Fibroblast of lung (primary cell): ENCODE results near the gene CMTR1. TPM values are rescaled to one million over a fixed set of nuclear protein-coding genes. Genes with fewer than 3 reads are reported as not detected.

ENCODE experiments used
- DNase-seq, 2 donors: peaks; one replicate each; pipeline versions ENCODE4 v3.0.0 to v3.0.0-alpha.2; 2010; ENCODE audit warnings: low read depth in 2 of 2
- H2AFZ ChIP-seq: 2 replicates; pipeline ENCODE4 v1.5.1; 2012; ENCODE audit warnings: low read length, control low read depth, inconsistent platforms
- H3K27ac ChIP-seq: 2 replicates; pipeline ENCODE4 v1.5.1; 2011; ENCODE audit warnings: low read length, control low read depth; ENCODE audit not compliant: insufficient read depth
- H3K27me3 ChIP-seq: 2 replicates; pipeline ENCODE4 v1.5.1; 2011; ENCODE audit warnings: mild to moderate bottlenecking, low read length; ENCODE audit not compliant: control insufficient read depth, insufficient read depth
- H3K36me3 ChIP-seq: 2 replicates; pipeline ENCODE4 v1.5.1; 2011; ENCODE audit warnings: low read length; ENCODE audit not compliant: control insufficient read depth, insufficient read depth
- H3K4me1 ChIP-seq: 2 replicates; pipeline ENCODE4 v1.5.1; 2011; ENCODE audit warnings: low read length; ENCODE audit not compliant: control insufficient read depth, insufficient read depth; ENCODE audit errors: extremely low read depth
- H3K4me2 ChIP-seq: 2 replicates; pipeline ENCODE4 v1.5.1; 2011; ENCODE audit warnings: low read length, control low read depth; ENCODE audit not compliant: insufficient read depth; ENCODE audit errors: extremely low read depth
- H3K4me3 ChIP-seq, 4 experiments: fragments of 200-600 bp in 1 of 4; sonication (generic) in 1 of 4; replicated peaks in 1 of 4; 2 replicates each; pipeline ENCODE4 v1.5.1; 2011 to 2016; ENCODE audit warnings: low read length in 4 of 4, low read depth in 3 of 4, mild to moderate bottlenecking in 3 of 4, control low read depth in 2 of 4, inconsistent platforms in 1 of 4, mixed read lengths in 1 of 4; ENCODE audit not compliant: insufficient read depth in 1 of 4; ENCODE audit errors: control extremely low read depth in 1 of 4
- H3K79me2 ChIP-seq: 2 replicates; pipeline ENCODE4 v1.5.1; 2012; ENCODE audit warnings: mild to moderate bottlenecking, low read length, inconsistent platforms; ENCODE audit not compliant: control insufficient read depth, insufficient read depth
- H3K9ac ChIP-seq: 2 replicates; pipeline ENCODE4 v1.5.1; 2011; ENCODE audit warnings: mild to moderate bottlenecking, low read length, control low read depth; ENCODE audit not compliant: insufficient read depth
- H3K9me3 ChIP-seq: 2 replicates; pipeline ENCODE4 v1.5.1; 2012; ENCODE audit warnings: low read depth, low read length; ENCODE audit not compliant: control insufficient read depth, insufficient read depth
- H4K20me1 ChIP-seq: 2 replicates; pipeline ENCODE4 v1.5.1; 2011; ENCODE audit warnings: low read length; ENCODE audit not compliant: control insufficient read depth, insufficient read depth; ENCODE audit errors: extremely low read depth
- EZH2 ChIP-seq: IDR thresholded peaks from 2 replicates; pipeline ENCODE4 v1.5.1; 2012; ENCODE audit warnings: low read length, control low read depth, mild to moderate bottlenecking; ENCODE audit errors: missing control alignments
- polyA plus RNA-seq, 2 donors: library from polyadenylated mRNA; depleted of rRNA in 1 of 2; stranded (reverse) in 1 of 2; unstranded in 1 of 2; fragments of >200 nt; gene quantifications; 2 replicates each; pipeline ENCODE4 v1.2.1, GENCODE V29; 2011 to 2012; ENCODE audit warnings: missing spikeins in 1 of 2
- total RNA-seq: library from RNA; depleted of rRNA; stranded (reverse); fragments of >200 nt; gene quantifications from 2 replicates; pipeline ENCODE4 v1.2.1, GENCODE V29; 2014
- TF ChIP-seq, protein P1 (sequence below), 2 donors: IDR thresholded peaks in 1 of 2; conservative IDR thresholded peaks in 1 of 2; 1 replicate in 1 of 2; 2 replicates in 1 of 2; pipeline ENCODE4 v1.5.1; 2011 to 2012; ENCODE audit warnings: low read length in 2 of 2, control low read depth in 1 of 2, inconsistent platforms in 1 of 2, low read depth in 1 of 2, mild to moderate bottlenecking in 1 of 2

The CMTR1 gene
- total and polyA plus RNA-seq, 2 donors (not counting 1 experiment from before 2014, with no cell fraction given) = 27.0 to 44.8 TPM

DNA sequence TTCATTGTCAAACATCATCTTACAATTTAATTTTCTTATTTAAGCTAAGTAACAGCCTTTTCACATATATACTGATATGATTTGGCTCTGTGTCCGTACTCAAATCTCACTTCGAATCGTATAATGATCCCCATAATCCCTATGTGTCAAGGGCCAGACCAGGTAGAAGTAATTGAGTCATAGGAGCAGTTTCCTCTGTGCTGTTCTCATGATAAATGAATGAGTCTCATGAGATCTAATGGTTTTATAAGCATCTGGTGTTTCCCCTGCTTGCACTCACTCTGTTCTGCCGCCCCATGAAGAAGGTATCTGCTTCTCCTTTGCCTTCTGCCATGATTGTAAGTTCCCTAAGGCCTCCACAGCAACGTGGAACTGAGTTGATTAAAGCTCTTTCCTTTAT, 25.1 kb upstream of the CMTR1 start:
- Histone ChIP-seq H3K79me2 (no peaks in the 10 kb centered on the region), H3K36me3 (no peaks in the 10 kb centered on the region), H3K4me1 (no peaks in the 10 kb centered on the region), H3K4me3 (no peak overlapping the region), H3K9ac (no peak overlapping the region), H4K20me1 (no peaks in the 10 kb centered on the region), H3K27ac (no peak overlapping the region), H3K9me3 (no peaks in the 10 kb centered on the region), H3K27me3 (no peaks in the 10 kb centered on the region), H3K4me2 (no peak overlapping the region), H2AFZ (no peak overlapping the region)
- TF ChIP-seq, protein P1, sequence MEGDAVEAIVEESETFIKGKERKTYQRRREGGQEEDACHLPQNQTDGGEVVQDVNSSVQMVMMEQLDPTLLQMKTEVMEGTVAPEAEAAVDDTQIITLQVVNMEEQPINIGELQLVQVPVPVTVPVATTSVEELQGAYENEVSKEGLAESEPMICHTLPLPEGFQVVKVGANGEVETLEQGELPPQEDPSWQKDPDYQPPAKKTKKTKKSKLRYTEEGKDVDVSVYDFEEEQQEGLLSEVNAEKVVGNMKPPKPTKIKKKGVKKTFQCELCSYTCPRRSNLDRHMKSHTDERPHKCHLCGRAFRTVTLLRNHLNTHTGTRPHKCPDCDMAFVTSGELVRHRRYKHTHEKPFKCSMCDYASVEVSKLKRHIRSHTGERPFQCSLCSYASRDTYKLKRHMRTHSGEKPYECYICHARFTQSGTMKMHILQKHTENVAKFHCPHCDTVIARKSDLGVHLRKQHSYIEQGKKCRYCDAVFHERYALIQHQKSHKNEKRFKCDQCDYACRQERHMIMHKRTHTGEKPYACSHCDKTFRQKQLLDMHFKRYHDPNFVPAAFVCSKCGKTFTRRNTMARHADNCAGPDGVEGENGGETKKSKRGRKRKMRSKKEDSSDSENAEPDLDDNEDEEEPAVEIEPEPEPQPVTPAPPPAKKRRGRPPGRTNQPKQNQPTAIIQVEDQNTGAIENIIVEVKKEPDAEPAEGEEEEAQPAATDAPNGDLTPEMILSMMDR (conservative IDR thresholded peaks at IDR 0.05 in 1 of 2, IDR thresholded peaks at IDR 0.05 in 1 of 2; ENCODE audit: low read depth in 1 of 2, low read length in 2 of 2) = no peak
- no peak for TF ChIP-seq EZH2
- DNase-seq = no peak

DNA sequence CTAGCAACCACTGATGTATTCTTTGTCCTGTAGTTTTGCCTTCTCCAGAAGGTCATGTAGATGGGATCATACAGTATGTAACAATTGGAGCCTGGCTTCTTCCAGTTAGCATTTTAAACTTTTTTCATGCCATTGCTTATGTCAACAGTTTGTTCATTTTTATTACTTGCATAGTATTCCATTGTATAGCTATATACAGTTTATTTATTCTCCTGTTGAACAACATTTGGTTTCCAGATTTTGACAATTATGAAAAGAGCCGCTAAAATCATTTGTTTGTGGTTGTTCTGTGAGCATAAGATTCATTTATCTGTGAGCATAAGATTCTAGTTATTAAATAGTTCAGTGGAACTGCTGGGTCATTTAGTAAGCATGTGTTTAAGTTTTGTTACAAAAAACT, 23.5 kb upstream of the CMTR1 start:
- TF ChIP-seq EZH2 = no peak
- TF ChIP-seq, protein P1 (conservative IDR thresholded peaks at IDR 0.05 in 1 of 2, IDR thresholded peaks at IDR 0.05 in 1 of 2; ENCODE audit: low read depth in 1 of 2, low read length in 2 of 2) = no peak
- no peak for DNase-seq

DNA sequence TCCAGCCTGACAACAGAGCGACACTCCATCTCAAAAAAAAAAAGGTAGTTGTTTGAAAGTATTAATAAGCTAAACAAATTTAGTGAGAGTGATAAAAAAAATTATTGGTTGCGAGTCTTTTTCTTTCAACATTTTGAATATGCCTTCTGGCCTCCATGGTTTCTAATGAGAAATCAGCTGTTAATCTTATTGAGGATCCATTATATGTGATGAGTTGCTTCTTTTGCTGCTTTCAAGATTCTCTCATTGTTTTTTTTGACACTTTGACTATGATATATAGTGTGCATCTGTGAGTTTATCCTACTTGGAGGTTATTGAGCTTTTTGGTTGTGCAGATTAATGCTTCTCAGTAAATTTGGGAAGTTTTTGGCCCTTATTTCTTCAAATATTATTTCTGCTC, 15.6 kb upstream of the CMTR1 start:
- Histone ChIP-seq H2AFZ (no peak overlapping the region), H4K20me1 (no peaks in the 10 kb centered on the region), H3K36me3 (no peaks in the 10 kb centered on the region), H3K79me2 (no peaks in the 10 kb centered on the region), H3K4me2 (no peak overlapping the region), H3K4me1 (no peaks in the 10 kb centered on the region), H3K4me3 (no peak overlapping the region), H3K9me3 (no peaks in the 10 kb centered on the region), H3K27me3 (no peaks in the 10 kb centered on the region), H3K27ac (no peak overlapping the region), H3K9ac (no peak overlapping the region)
- DNase-seq = no peak
- TF ChIP-seq EZH2 = no peak
- TF ChIP-seq, protein P1 (conservative IDR thresholded peaks at IDR 0.05 in 1 of 2, IDR thresholded peaks at IDR 0.05 in 1 of 2; ENCODE audit: low read depth in 1 of 2, low read length in 2 of 2) = no peak

More for the DNA sequence above, 23.5 kb upstream of the CMTR1 start:
- no peaks in the 10 kb centered on the region for H3K27me3 ChIP-seq
- H3K9ac ChIP-seq = no peak overlapping the region
- H3K36me3 ChIP-seq = no peaks in the 10 kb centered on the region
- H3K4me3 ChIP-seq = no peak overlapping the region
- H3K4me1 ChIP-seq = no peaks in the 10 kb centered on the region
- no peaks in the 10 kb centered on the region for H3K9me3 ChIP-seq
- no peaks in the 10 kb centered on the region for H3K79me2 ChIP-seq
- H3K27ac ChIP-seq = no peak overlapping the region
- H3K4me2 ChIP-seq = no peak overlapping the region
- no peak overlapping the region for H2AFZ ChIP-seq
- no peaks in the 10 kb centered on the region for H4K20me1 ChIP-seq
